A549 treated with GW870086 at 1 μM for 4 hours (cell line): ENCODE measurements around the gene SELENOK. TPM values are rescaled to one million over a fixed set of nuclear protein-coding genes. Genes with fewer than 3 reads are reported as not detected.

ENCODE experiments used
- total RNA-seq: library from RNA; stranded (reverse); fragments of 200-300 nt; extraction: Qiagen RNA extraction; gene quantifications from 5 replicates; pipeline ENCODE4 v1.2.3, GENCODE V29; 2022; ENCODE audit warnings: low read depth

The SELENOK gene
- total RNA-seq = 19.4 to 26.1 TPM (median 21.8 TPM) in 5 replicates

GRCh38 chr3:53891497-53892285 is at the start of gene SELENOK:
Gene SELENOK, minus strand, starts transcription at chr3:53891859.

DNA sequence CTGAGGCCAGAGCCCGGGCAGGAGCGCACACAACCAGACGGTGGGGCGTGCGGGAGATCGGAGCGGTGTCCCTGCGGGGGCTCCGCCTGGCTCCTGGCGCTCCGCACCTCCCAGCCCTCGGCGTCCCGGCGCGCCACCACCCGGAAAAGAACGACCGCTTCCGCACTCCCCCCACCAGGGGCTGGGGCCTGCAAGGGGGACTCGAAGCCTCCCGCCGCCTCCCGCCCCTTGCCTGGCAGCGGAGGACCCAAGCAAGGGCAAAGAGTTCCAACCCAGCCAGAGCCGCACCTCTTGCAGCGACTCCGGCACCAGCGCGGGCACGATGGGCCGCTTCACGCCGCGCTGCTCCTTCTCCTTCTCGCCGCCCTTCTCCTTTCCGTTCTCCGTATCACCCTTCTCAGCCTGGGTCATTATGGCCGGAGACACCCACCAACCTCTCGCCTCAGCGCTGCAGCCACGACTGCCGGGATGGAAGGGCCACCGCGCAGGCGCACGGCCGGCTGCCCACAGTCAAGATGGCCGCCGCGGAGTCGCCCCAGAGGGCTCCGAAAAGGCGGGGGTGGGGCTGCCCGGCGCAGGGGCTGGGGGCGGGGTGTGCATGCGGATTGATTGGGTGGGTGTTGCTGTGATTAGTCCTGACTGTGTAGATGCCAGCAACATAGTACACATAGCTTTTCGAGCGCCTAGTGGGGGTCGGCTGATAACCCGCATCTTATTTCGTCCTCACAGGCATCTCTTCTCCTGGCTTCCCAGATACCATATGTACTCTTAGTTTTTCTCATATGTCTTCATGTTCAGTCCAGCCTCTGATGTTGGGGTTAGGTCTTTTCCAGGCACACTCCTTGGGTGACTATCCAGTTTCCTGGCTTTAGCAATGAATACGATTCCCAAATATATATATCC is 9.7 kb downstream of the SELENOK start, which contains the start of gene ACTR8:
Gene ACTR8, minus strand, starts transcription at position 462 of the 903 bp plus-strand sequence. Its CDS starts 51 bp downstream, at position 411.

GRCh38 chr3:53846134-53846850 is 45.4 kb downstream of the SELENOK start, which contains the start of the genes CHDH and IL17RB:
Gene CHDH, minus strand, starts transcription at chr3:53846419. Its CDS starts 22,411 bp downstream, at chr3:53824008.
Gene IL17RB, plus strand, starts transcription at chr3:53846568. Its CDS starts 21 bp downstream, at chr3:53846589.

Other genes starting within 250 kb of the SELENOK start
- gene CHDH, start 45.4 kb downstream of the SELENOK start, total RNA-seq = 1.7 to 3.3 TPM (median 2.0 TPM) in 5 replicates
- 0.71 to 1.2 TPM (median 0.96 TPM) in 5 replicates for gene IL17RB, start 45.3 kb downstream of the SELENOK start, total RNA-seq
- gene ACTR8, start 9.7 kb downstream of the SELENOK start, total RNA-seq = 14.5 to 18.6 TPM (median 18.3 TPM) in 5 replicates
- gene CACNA2D3, start 230.7 kb upstream of the SELENOK start, total RNA-seq = 0.15 to 0.34 TPM (median 0.25 TPM) in 4 of 5 replicates, not detected in the other